DOHH2 (cell line): ENCODE measurements around the gene SFI1.

Experiments used
- CTCF ChIP-seq: fragments of 200-600 bp; sonication (generic); IDR thresholded peaks from one replicate; pipeline ENCODE4 v1.5.1; 2014; ENCODE audit warnings: antibody characterized with exemption, mild to moderate bottlenecking, low read depth, low read length; ENCODE audit not compliant: poor library complexity, severe bottlenecking
- EZH2phosphoT487 ChIP-seq: fragments of 200-600 bp; sonication (generic); IDR thresholded peaks from 2 replicates; pipeline ENCODE4 v1.6.1; 2017; ENCODE audit warnings: borderline replicate concordance, mild to moderate bottlenecking, antibody characterized with exemption, low read length, moderate library complexity, mixed read lengths

GRCh38 chr22:31625661-31626426 lies 129.5 kb downstream of the SFI1 start:
- TF ChIP-seq CTCF (no peak), EZH2phosphoT487 (no peak)
